HUES48 (cell line): ENCODE measurements around the gene ITPKB.
"Not testable (repeated sequence)": the region's sequence is repeated elsewhere in the genome, so short reads cannot be mapped to it uniquely, and the experiment has no call there.

Source experiments
- H3K27ac ChIP-seq: one replicate; pipeline ENCODE4 v1.7.0; 2013; ENCODE audit warnings: low read depth, low read length, inconsistent platforms
- H3K27me3 ChIP-seq: 2 replicates; pipeline ENCODE4 v1.6.1; 2013; ENCODE audit warnings: mild to moderate bottlenecking, low read length; ENCODE audit not compliant: control insufficient read depth, insufficient read depth
- H3K36me3 ChIP-seq: 2 replicates; pipeline ENCODE4 v1.6.1; 2013; ENCODE audit warnings: low read length; ENCODE audit not compliant: control insufficient read depth, insufficient read depth
- H3K4me1 ChIP-seq: 2 replicates; pipeline ENCODE4 v1.6.1; 2013; ENCODE audit warnings: mild to moderate bottlenecking, low read length; ENCODE audit not compliant: control insufficient read depth, insufficient read depth
- H3K4me3 ChIP-seq: 2 replicates; pipeline ENCODE4 v1.5.1; 2013; ENCODE audit warnings: mild to moderate bottlenecking, low read depth, low read length
- H3K9ac ChIP-seq: 2 replicates; pipeline ENCODE4 v1.6.1; 2013; ENCODE audit warnings: mild to moderate bottlenecking, low read depth, low read length, moderate library complexity
- H3K9me3 ChIP-seq: 2 replicates; pipeline ENCODE4 v1.6.1; 2013; ENCODE audit warnings: low read length; ENCODE audit not compliant: control insufficient read depth, insufficient read depth

Gene ITPKB

GRCh38 chr1:226603858-226604559, 135.1 kb downstream of the ITPKB start:
- H3K27me3 ChIP-seq, result no peaks in the 10 kb centered on the region
- H3K27ac ChIP-seq, result no peak overlapping the region
- H3K9ac ChIP-seq, result no peak overlapping the region
- no peak overlapping the region for H3K4me3 ChIP-seq
- peaks cover 25% of the 10 kb centered on the region; the same call in 1 of the 2 replicates for H3K4me1 ChIP-seq
- H3K9me3 ChIP-seq, result no peaks in the 10 kb centered on the region
- no peaks in the 10 kb centered on the region for H3K36me3 ChIP-seq

GRCh38 chr1:226603022-226603857, 135.8 kb downstream of the ITPKB start:
- Histone ChIP-seq H3K4me3 (no peak overlapping the region), H3K4me1 (peaks cover 21% of the 10 kb centered on the region; the same call in 1 of the 2 replicates), H3K9me3 (no peaks in the 10 kb centered on the region), H3K36me3 (no peaks in the 10 kb centered on the region), H3K9ac (no peak overlapping the region), H3K27me3 (no peaks in the 10 kb centered on the region), H3K27ac (no peak overlapping the region)

- no peak overlapping the region for H3K4me3 ChIP-seq
- H3K27me3 ChIP-seq, result no peaks in the 10 kb centered on the region
- no peaks in the 10 kb centered on the region for H3K9me3 ChIP-seq
- no peak overlapping the region for H3K9ac ChIP-seq
- H3K27ac ChIP-seq, result no peak overlapping the region
- no peaks in the 10 kb centered on the region for H3K36me3 ChIP-seq
- peaks cover 18% of the 10 kb centered on the region; the same call in 1 of the 2 replicates for H3K4me1 ChIP-seq
These were observed 136.7 kb downstream of the ITPKB start for GRCh38 chr1:226602186-226603021.

- Histone ChIP-seq H3K4me1 (peaks cover 15% of the 10 kb centered on the region; the same call in 1 of the 2 replicates), H3K27ac (no peak overlapping the region), H3K27me3 (no peaks in the 10 kb centered on the region), H3K4me3 (no peak overlapping the region), H3K9ac (no peak overlapping the region), H3K36me3 (no peaks in the 10 kb centered on the region), H3K9me3 (no peaks in the 10 kb centered on the region)
These were observed 137.6 kb downstream of the ITPKB start for GRCh38 chr1:226601456-226601855.

GRCh38 chr1:226600254-226600653, 138.8 kb downstream of the ITPKB start:
- H3K27me3 ChIP-seq, result no peaks in the 10 kb centered on the region
- no peaks in the 10 kb centered on the region for H3K36me3 ChIP-seq
- H3K4me3 ChIP-seq, result no peak overlapping the region
- no peak overlapping the region for H3K9ac ChIP-seq
- no peaks in the 10 kb centered on the region for H3K9me3 ChIP-seq
- peaks cover 10% of the 10 kb centered on the region; the same call in 1 of the 2 replicates for H3K4me1 ChIP-seq
- H3K27ac ChIP-seq, result no peak overlapping the region

- H3K27ac ChIP-seq, result no peak overlapping the region
- H3K4me3 ChIP-seq, result no peak overlapping the region
These were observed 139.3 kb downstream of the ITPKB start for GRCh38 chr1:226599636-226600238.

GRCh38 chr1:226598955-226599354, 140.1 kb downstream of the ITPKB start:
- not testable (repeated sequence) for H3K36me3 ChIP-seq, H3K9me3 ChIP-seq, H3K4me1 ChIP-seq, H3K9ac ChIP-seq, H3K4me3 ChIP-seq, H3K27me3 ChIP-seq, H3K27ac ChIP-seq

More at GRCh38 chr1:226599636-226600238, 139.3 kb downstream of the ITPKB start:
- Histone ChIP-seq H3K9me3 (no peaks in the 10 kb centered on the region), H3K9ac (no peak overlapping the region), H3K4me1 (peaks cover 6% of the 10 kb centered on the region; the same call in 1 of the 2 replicates), H3K27me3 (no peaks in the 10 kb centered on the region), H3K36me3 (no peaks in the 10 kb centered on the region)

- no peaks in the 10 kb centered on the region for H3K27me3 ChIP-seq
- H3K9me3 ChIP-seq, result no peaks in the 10 kb centered on the region
- no peaks in the 10 kb centered on the region for H3K4me1 ChIP-seq
- H3K27ac ChIP-seq, result no peak overlapping the region
- H3K36me3 ChIP-seq, result no peaks in the 10 kb centered on the region
- no peak overlapping the region for H3K4me3 ChIP-seq
- H3K9ac ChIP-seq, result no peak overlapping the region
These were observed 140.6 kb downstream of the ITPKB start for GRCh38 chr1:226598455-226598849.

- Histone ChIP-seq H3K27me3 (no peaks in the 10 kb centered on the region), H3K36me3 (no peaks in the 10 kb centered on the region)
These were observed 141.2 kb downstream of the ITPKB start for GRCh38 chr1:226597616-226598454.

More at GRCh38 chr1:226597616-226598454, 141.2 kb downstream of the ITPKB start:
- Histone ChIP-seq H3K4me1 (no peaks in the 10 kb centered on the region), H3K9me3 (no peaks in the 10 kb centered on the region), H3K27ac (no peak overlapping the region), H3K4me3 (no peak overlapping the region), H3K9ac (no peak overlapping the region)
